ENCODE results near the gene NTN5. TPM values are rescaled to one million over a fixed set of nuclear protein-coding genes. Genes with fewer than 3 reads are reported as not detected.

Gene NTN5
- total RNA-seq, 1 donor from 2014 or later: 0.75 TPM

DNA sequence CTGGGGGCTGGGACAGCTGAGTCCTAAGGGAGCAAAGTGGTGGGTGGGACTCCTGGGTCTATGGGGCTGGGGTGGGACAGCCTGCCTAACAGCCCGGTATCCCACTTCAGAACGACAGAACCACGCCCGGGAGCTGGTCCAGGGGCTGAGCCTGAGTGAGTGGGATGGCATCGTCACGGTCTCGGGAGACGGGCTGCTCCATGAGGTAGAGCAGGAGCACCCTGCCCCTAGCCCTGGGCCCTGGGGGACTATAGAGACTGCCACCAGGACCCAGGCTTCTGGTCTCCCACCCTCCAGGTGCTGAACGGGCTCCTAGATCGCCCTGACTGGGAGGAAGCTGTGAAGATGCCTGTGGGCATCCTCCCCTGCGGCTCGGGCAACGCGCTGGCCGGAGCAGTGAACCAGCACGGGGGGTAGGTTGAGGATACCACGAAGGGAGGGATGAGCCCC lies 44.9 kb downstream of the NTN5 start:
- no peak for TF ChIP-seq CTCF (conservative IDR thresholded peaks at IDR 0.05)
- peak overlapping the region; percentile 41 for H3K4me3 Mint-ChIP-seq
- H3K27me3 Mint-ChIP-seq (ENCODE audit: low read depth): peaks cover 11% of the 10 kb centered on the region
- no peaks in the 10 kb centered on the region for H3K36me3 Mint-ChIP-seq (ENCODE audit: low read depth)
- DNase-seq (ENCODE audit: low read depth, low spot score): no peak
- H3K9me3 Mint-ChIP-seq: no peaks in the 10 kb centered on the region
- peaks cover 49% of the 10 kb centered on the region for H3K4me1 Mint-ChIP-seq
- no peak overlapping the region for H3K27ac Mint-ChIP-seq (ENCODE audit: unreplicated experiment)

DNA sequence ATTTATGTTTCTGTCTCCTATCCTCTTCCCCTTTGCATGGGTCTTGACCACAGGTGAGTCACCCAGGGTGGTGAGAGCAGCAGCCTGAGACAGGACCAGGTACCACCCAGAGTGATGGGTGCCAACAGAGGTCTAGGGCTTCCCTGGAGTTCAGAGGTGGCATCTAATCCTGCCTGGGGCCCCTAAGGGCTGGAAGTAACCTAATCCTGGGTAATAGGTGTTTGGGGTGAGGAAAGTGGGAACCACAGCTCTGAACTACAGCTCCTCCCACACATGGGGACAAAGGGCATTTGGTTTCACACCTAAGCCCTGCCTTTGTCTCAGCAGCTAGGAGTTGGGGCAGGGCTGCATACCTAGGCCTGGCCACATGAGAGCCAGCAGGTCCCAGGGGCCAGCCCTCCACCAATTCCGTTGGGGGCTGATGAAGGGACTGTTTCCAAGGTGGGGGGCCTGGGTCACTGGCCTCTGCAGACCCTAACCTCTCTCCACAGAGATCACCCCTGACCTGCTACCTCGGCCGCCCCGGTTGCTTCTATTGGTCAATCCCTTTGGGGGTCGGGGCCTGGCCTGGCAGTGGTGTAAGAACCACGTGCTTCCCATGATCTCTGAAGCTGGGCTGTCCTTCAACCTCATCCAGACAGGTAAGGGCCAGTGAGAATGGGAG lies 45.5 kb downstream of the NTN5 start:
- Mint-ChIP-seq H3K27ac (ENCODE audit: unreplicated experiment) (no peak overlapping the region), H3K9me3 (no peaks in the 10 kb centered on the region), H3K27me3 (ENCODE audit: low read depth) (peaks cover 11% of the 10 kb centered on the region), H3K36me3 (ENCODE audit: low read depth) (no peaks in the 10 kb centered on the region), H3K4me1 (peaks cover 48% of the 10 kb centered on the region), H3K4me3 (peak overlapping the region; percentile 49)
- TF ChIP-seq CTCF (conservative IDR thresholded peaks at IDR 0.05): no peak
- no peak for DNase-seq (ENCODE audit: low read depth, low spot score)

- Mint-ChIP-seq H3K9me3 (no peaks in the 10 kb centered on the region), H3K27me3 (ENCODE audit: low read depth) (peaks cover 5% of the 10 kb centered on the region), H3K36me3 (ENCODE audit: low read depth) (peaks cover 4% of the 10 kb centered on the region), H3K27ac (ENCODE audit: unreplicated experiment) (no peak overlapping the region), H3K4me3 (peak overlapping the region; percentile 44), H3K4me1 (peaks cover 44% of the 10 kb centered on the region)
- no peak for DNase-seq (ENCODE audit: low read depth, low spot score)
- TF ChIP-seq CTCF (conservative IDR thresholded peaks at IDR 0.05): no peak
Measured at GRCh38 chr19:48625891-48626327, 46.9 kb downstream of the NTN5 start.

DNA sequence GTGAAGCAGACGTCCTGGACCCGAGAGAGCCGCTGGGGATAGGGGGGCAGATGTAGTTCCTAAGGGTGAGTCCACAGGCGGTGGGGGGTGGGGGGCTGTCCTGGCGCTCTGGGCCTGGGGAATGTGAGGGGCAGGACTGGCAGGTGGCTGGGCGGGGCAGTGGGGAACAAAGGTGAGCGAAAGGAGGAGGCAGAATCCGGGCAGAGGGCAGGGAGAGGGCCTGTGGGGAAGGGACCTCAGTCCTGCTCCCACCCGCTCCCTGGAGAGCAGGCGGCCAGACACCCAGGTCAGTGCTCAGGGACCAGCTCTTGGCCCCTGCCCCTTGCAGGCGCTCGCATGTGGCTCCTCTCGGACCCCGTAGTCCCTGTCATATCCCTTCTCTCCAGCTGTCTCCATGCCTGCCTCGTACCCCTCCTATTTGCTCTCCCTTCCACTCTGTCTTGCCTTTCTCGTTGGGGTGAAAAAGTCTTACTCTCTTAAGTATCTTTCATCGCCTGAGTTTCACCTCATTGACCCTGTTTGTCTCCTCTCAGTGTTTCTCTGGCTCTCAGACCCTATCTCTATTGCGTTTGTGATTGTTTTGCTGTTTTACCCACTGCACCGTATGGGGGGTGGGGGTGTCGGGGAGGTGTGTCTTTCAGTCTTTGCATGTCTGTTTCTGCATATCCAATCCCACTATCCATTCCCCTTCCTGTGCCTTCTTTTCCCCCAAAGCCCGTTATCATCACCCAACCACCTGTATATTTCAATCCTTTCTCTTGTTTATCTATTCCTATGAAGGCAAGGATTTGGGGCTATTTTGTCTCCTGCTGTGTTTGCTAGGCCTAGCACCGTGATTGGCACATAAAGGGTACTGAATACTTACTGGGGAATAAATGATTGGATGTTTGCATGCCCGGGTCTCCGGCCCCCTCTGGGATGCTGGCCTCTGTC lies 47.8 kb downstream of the NTN5 start:
- H3K4me1 Mint-ChIP-seq: peaks cover 39% of the 10 kb centered on the region
- H3K27ac Mint-ChIP-seq (ENCODE audit: unreplicated experiment): peak overlapping the region; percentile 83
- H3K36me3 Mint-ChIP-seq (ENCODE audit: low read depth): peaks cover 4% of the 10 kb centered on the region
- no peak for DNase-seq (ENCODE audit: low read depth, low spot score)
- H3K27me3 Mint-ChIP-seq (ENCODE audit: low read depth): peaks cover 3% of the 10 kb centered on the region
- H3K4me3 Mint-ChIP-seq: peak overlapping the region; percentile 87
- TF ChIP-seq CTCF (conservative IDR thresholded peaks at IDR 0.05): no peak
- H3K9me3 Mint-ChIP-seq: no peaks in the 10 kb centered on the region

- peak; percentile 94 for DNase-seq (ENCODE audit: low read depth, low spot score)
- Mint-ChIP-seq H3K9me3 (no peaks in the 10 kb centered on the region), H3K36me3 (ENCODE audit: low read depth) (peaks cover 5% of the 10 kb centered on the region), H3K27ac (ENCODE audit: unreplicated experiment) (peak overlapping the region; percentile 96), H3K27me3 (ENCODE audit: low read depth) (peaks cover 1% of the 10 kb centered on the region), H3K4me3 (peak overlapping the region; percentile 87), H3K4me1 (peaks cover 44% of the 10 kb centered on the region)
- TF ChIP-seq CTCF (conservative IDR thresholded peaks at IDR 0.05): no peak
Measured at GRCh38 chr19:48624067-48624594, 48.7 kb downstream of the NTN5 start.

Measured in neural crest cell (in vitro differentiated cells).